Heart left ventricle (tissue), 13 donors: ENCODE measurements around the gene MACROD1.

Experiments
- POLR2A ChIP-seq, 2 donors: fragments of 450-650 bp; IDR thresholded peaks; one replicate each; pipeline ENCODE4 v1.6.1; 2017; ENCODE audit warnings: antibody characterized with exemption in 2 of 2, mild to moderate bottlenecking in 2 of 2, moderate library complexity in 2 of 2
- TF ChIP-seq, protein P1 (sequence below), 12 donors: fragments of 200-600 bp; sonication (generic) in 4 of 12; IDR thresholded peaks; one replicate each; pipeline versions ENCODE4 v1.5.0 to v1.8.0; 2018 to 2022; ENCODE audit warnings: antibody characterized with exemption in 12 of 12, mild to moderate bottlenecking in 5 of 12
- donor health status: ischemic (EF 13 %, LVEDD 7.1; RV severe dilation, severe dysfunction).
- donor health status: DM: no; HTN: yes; CAD: no.
- donor health status: DM: no; HTN: no; CAD: no.
- donor health status: ischemic (EF 25% LVEDD 6.9; RV normal size, moderate dysfunction).
- donor health status: ischemic (EF 25% LVEDD 5.7; RV mildly dilated, moderate dysfunction).
- donor health status: ischemic (EF 35%, LVEDD 5.7; RV mildly dilated, moderate dysfunction).
- donor health status: nonischemic (EF 11% LVEDD 7.7; RV severe dilation, severe dysfunction).
- donor health status: DM: yes; HTN: yes; CAD: no.
- donor health status: PGD.
- donor health status: ischemic (EF 29% LVEDD 5.4; RV normal size, mild dysfunction).
- donor health status: nonischemic (EF 23%, LVEDD 6.1; RV moderate dilation, normal function).

DNA sequence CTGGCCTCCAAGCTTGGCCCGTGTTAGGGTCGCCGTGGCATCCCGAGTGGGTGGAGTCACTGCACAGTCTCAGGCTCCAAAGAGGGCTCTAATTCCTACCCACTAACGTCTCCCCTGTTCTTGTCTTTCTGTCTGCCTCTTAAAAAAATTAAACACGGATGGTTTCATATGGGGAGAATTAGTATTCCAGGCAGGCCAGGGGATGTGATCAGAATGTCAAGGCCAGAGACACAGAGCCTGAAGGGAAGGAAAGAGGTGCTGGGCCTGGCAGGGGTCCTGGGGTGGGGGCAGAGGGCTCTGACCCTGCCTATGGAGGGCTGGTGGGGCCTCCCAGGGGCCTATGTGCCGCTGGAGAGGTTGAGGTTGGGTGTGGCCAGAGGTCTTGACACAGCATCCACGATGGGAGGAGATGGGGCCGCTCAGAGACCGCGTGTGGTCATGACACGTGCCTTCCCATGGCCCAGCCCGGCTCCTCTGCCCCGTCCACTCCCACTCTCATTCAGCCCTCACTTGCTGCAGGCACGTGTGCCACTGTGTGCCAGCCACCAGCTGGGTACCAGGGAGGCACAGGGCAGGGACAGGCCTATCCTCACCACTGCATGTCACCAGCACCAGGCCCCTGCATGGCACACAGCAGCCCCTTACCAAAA, 73.7 kb downstream of the MACROD1 start:
- TF ChIP-seq, protein P1, sequence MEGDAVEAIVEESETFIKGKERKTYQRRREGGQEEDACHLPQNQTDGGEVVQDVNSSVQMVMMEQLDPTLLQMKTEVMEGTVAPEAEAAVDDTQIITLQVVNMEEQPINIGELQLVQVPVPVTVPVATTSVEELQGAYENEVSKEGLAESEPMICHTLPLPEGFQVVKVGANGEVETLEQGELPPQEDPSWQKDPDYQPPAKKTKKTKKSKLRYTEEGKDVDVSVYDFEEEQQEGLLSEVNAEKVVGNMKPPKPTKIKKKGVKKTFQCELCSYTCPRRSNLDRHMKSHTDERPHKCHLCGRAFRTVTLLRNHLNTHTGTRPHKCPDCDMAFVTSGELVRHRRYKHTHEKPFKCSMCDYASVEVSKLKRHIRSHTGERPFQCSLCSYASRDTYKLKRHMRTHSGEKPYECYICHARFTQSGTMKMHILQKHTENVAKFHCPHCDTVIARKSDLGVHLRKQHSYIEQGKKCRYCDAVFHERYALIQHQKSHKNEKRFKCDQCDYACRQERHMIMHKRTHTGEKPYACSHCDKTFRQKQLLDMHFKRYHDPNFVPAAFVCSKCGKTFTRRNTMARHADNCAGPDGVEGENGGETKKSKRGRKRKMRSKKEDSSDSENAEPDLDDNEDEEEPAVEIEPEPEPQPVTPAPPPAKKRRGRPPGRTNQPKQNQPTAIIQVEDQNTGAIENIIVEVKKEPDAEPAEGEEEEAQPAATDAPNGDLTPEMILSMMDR (IDR thresholded peaks at IDR 0.05): no peak
- TF ChIP-seq POLR2A (IDR thresholded peaks at IDR 0.05): no peak
